ENCODE measurements around the gene F8A1. TPM values are rescaled to one million over a fixed set of nuclear protein-coding genes. Genes with fewer than 3 reads are reported as not detected.

F8A1 gene
- total RNA-seq, 1 experiment from 2014 or later: 4.7 TPM

Other genes with a start within 250 kb of the F8A1 start
- 3.8 and 13.4 TPM in 2 replicates for gene CTAG2, start 232.8 kb upstream of the F8A1 start, total RNA-seq (2014; rRNA removed; shearing (Covaris generic))
- gene GAB3, start 135.3 kb upstream of the F8A1 start, total RNA-seq (2014; rRNA removed; shearing (Covaris generic)): 0.11 and 0.21 TPM in 2 replicates
- gene DKC1, start 123.5 kb upstream of the F8A1 start, total RNA-seq (2014; rRNA removed; shearing (Covaris generic)): 109 and 124 TPM in 2 replicates
- gene MPP1, start 80.9 kb upstream of the F8A1 start, total RNA-seq (2014; rRNA removed; shearing (Covaris generic)): 11.6 and 21.8 TPM in 2 replicates
- gene SMIM9, start 51.7 kb upstream of the F8A1 start, total RNA-seq (2014; rRNA removed; shearing (Covaris generic)): not detected in 2 replicates
- 0.63 and 2.2 TPM in 2 replicates for gene F8, start 136.4 kb downstream of the F8A1 start, total RNA-seq (2014; rRNA removed; shearing (Covaris generic))
- gene FUNDC2, start 140.5 kb downstream of the F8A1 start, total RNA-seq (2014; rRNA removed; shearing (Covaris generic)): 56.2 and 56.3 TPM in 2 replicates
- 5.8 and 9.0 TPM in 2 replicates for gene CMC4, start 184.8 kb downstream of the F8A1 start, total RNA-seq (2014; rRNA removed; shearing (Covaris generic))
- gene MTCP1, start 184.8 kb downstream of the F8A1 start, total RNA-seq (2014; rRNA removed; shearing (Covaris generic)): 6.3 and 15.9 TPM in 2 replicates
- 10.1 and 10.7 TPM in 2 replicates for gene BRCC3, start 185.2 kb downstream of the F8A1 start, total RNA-seq (2014; rRNA removed; shearing (Covaris generic))

Measured in Daoy (cell line).